ENCODE data around the gene BTF3L4.

DNA sequence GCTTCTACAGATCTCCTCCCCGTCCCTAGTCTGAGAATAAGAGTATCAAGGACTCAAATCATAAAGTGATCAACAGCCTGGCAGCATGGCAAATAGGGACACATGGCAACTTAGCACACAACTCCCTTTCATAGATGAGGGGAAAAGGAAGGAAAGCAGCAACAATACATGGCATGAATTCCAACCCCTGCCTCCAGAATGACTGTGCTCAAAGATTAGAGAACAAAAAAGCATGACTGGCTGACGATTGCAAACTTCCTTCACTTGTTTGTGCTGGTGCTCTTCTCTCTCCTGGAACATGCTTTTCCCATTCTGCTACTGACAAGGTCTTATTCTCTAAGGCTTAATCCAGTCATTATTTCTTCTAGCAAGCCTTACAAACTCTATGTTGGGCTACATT, 34.0 kb upstream of the BTF3L4 start:
- no peak for TF ChIP-seq EZH2 (IDR thresholded peaks at IDR 0.05; ENCODE audit: low read length, missing control alignments)
- TF ChIP-seq, protein P1, sequence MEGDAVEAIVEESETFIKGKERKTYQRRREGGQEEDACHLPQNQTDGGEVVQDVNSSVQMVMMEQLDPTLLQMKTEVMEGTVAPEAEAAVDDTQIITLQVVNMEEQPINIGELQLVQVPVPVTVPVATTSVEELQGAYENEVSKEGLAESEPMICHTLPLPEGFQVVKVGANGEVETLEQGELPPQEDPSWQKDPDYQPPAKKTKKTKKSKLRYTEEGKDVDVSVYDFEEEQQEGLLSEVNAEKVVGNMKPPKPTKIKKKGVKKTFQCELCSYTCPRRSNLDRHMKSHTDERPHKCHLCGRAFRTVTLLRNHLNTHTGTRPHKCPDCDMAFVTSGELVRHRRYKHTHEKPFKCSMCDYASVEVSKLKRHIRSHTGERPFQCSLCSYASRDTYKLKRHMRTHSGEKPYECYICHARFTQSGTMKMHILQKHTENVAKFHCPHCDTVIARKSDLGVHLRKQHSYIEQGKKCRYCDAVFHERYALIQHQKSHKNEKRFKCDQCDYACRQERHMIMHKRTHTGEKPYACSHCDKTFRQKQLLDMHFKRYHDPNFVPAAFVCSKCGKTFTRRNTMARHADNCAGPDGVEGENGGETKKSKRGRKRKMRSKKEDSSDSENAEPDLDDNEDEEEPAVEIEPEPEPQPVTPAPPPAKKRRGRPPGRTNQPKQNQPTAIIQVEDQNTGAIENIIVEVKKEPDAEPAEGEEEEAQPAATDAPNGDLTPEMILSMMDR (conservative IDR thresholded peaks at IDR 0.05 in 1 of 2, IDR thresholded peaks at IDR 0.05 in 1 of 2; ENCODE audit: low read depth in 1 of 2, low read length in 2 of 2): no peak
